ENCODE data around the gene FRZB. TPM values are rescaled to one million over a fixed set of nuclear protein-coding genes. Genes with fewer than 3 reads are reported as not detected.

The FRZB gene
- total RNA-seq, 1 donor from 2014 or later: 46.5 TPM

GRCh38 chr2:182798736-182799135 lies 67.7 kb downstream of the FRZB start:
- DNase-seq (ENCODE audit: low spot score): no peak

GRCh38 chr2:182792441-182792840 lies 74.0 kb downstream of the FRZB start:
- no peak for DNase-seq (ENCODE audit: low spot score)

- DNase-seq (ENCODE audit: low spot score): no peak
Measured at GRCh38 chr2:182784777-182785176, 81.7 kb downstream of the FRZB start.

- DNase-seq (ENCODE audit: low spot score): no peak
Measured at GRCh38 chr2:182784058-182784706, 82.3 kb downstream of the FRZB start.

Other genes starting within 250 kb of the FRZB start
- 120 TPM for gene DNAJC10, start 150.4 kb downstream of the FRZB start, total RNA-seq
- gene NCKAP1, start 171.8 kb upstream of the FRZB start, total RNA-seq: 127 TPM
- gene DUSP19, start 212.1 kb upstream of the FRZB start, total RNA-seq: 7.9 TPM